Spleen (tissue), 11 donors: Measurements from ENCODE around the gene TACR2. TPM values are rescaled to one million over a fixed set of nuclear protein-coding genes. Genes with fewer than 3 reads are reported as not detected.

Experiments used
- DNase-seq: peaks from one replicate; pipeline ENCODE4 v3.0.0-alpha.2; 2020
- H3K27ac ChIP-seq, 8 donors: fragments of 200-600 bp; sonication (generic) in 7 of 8; 1 replicate in 4 of 8; 2 replicates in 4 of 8; pipeline versions ENCODE4 v1.5.0 to v1.8.0; 2016 to 2021; ENCODE audit warnings: inconsistent platforms in 4 of 8, mild to moderate bottlenecking in 4 of 8, moderate library complexity in 1 of 8
- H3K27me3 ChIP-seq, 7 donors: fragments of 200-600 bp; sonication (generic) in 6 of 7; replicated peaks in 1 of 7; 1 replicate in 4 of 7; 2 replicates in 3 of 7; pipeline versions ENCODE4 v1.5.0 to v1.8.0; 2016 to 2021; ENCODE audit warnings: inconsistent platforms in 3 of 7, mild to moderate bottlenecking in 1 of 7
- H3K36me3 ChIP-seq, 6 donors: fragments of 200-600 bp; sonication (generic) in 5 of 6; 1 replicate in 4 of 6; 2 replicates in 2 of 6; pipeline versions ENCODE4 v1.5.0 to v1.8.0; 2016 to 2021; ENCODE audit warnings: inconsistent platforms in 2 of 6
- H3K4me1 ChIP-seq, 6 donors: fragments of 200-600 bp; sonication (generic) in 5 of 6; 1 replicate in 3 of 6; 2 replicates in 3 of 6; pipeline versions ENCODE4 v1.5.0 to v1.8.0; 2016 to 2021; ENCODE audit warnings: inconsistent platforms in 3 of 6
- H3K4me3 ChIP-seq, 8 donors: fragments of 200-600 bp; sonication (generic) in 7 of 8; 1 replicate in 4 of 8; 2 replicates in 4 of 8; pipeline versions ENCODE4 v1.5.0 to v1.8.0; 2016 to 2021; ENCODE audit warnings: inconsistent platforms in 4 of 8, mild to moderate bottlenecking in 4 of 8, moderate library complexity in 2 of 8
- H3K9me3 ChIP-seq, 8 donors: fragments of 200-600 bp; sonication (generic) in 7 of 8; 1 replicate in 4 of 8; 2 replicates in 4 of 8; pipeline versions ENCODE4 v1.5.0 to v1.8.0; 2016 to 2021; ENCODE audit warnings: inconsistent platforms in 4 of 8
- POLR2A ChIP-seq, 3 donors: fragments of 450-650 bp; IDR thresholded peaks; one replicate each; pipeline ENCODE4 v1.5.1; 2017; ENCODE audit warnings: antibody characterized with exemption in 3 of 3, mild to moderate bottlenecking in 1 of 3
- POLR2AphosphoS5 ChIP-seq, 3 donors: sonication (generic); formaldehyde crosslinking; IDR thresholded peaks; one replicate each; pipeline ENCODE4 v1.5.1; 2017; ENCODE audit warnings: antibody characterized with exemption in 3 of 3
- WGBS, 5 donors: extraction: QIAGEN DNeasy Blood & Tissue Kit in 3 of 5; methylation state at CpG; one replicate each; pipeline versions ENCODE4 v1.1.5 to v1.1.7; 2013 to 2018; 5-methylcytosine and 5-hydroxymethylcytosine counted together
- intact Hi-C: fragments of 100-400 bp; cut with DNase I; formaldehyde crosslinking; loops from one replicate; pipeline ENCODE4 v1.15.0; 2023; ENCODE audit warnings: low total_unique reads
- polyA plus RNA-seq, 3 donors: library from polyadenylated mRNA; stranded (reverse); fragments of 200-250 nt; gene quantifications; one replicate each; pipeline ENCODE4 v1.2.1, GENCODE V29; 2013
- total RNA-seq, 7 donors: library from RNA; depleted of rRNA in 3 of 7; stranded (reverse); fragments of >200 nt in 3 of 7; fragmentation: NEBNext Ultra II Directional in 4 of 7; extraction: Animal tissue kit (Norgen Biotek cat#: 25700) in 4 of 7; gene quantifications; one replicate each; pipeline versions ENCODE4 v1.1.0 to v1.2.1, GENCODE V29; 2016 to 2021
- TF ChIP-seq, protein P1 (sequence below), 11 experiments: fragments of 200-600 bp in 7 of 11; fragments of 450-650 bp in 4 of 11; sonication (generic) in 4 of 11; IDR thresholded peaks in 8 of 11; conservative IDR thresholded peaks in 3 of 11; 1 replicate in 7 of 11; 2 replicates in 4 of 11; pipeline versions ENCODE4 v1.4.0 to v1.8.0; 2016 to 2021; ENCODE audit warnings: antibody characterized with exemption in 11 of 11, inconsistent platforms in 4 of 11, mild to moderate bottlenecking in 1 of 11
- donor health status: healthy with polysubstance abuse.
- donor health status: DM: no; HTN: no; CAD: no; lungs with moderate emphysema.
- donor health status: DM: no; HTN: no; CAD: no.
- donor health status: Bipolar disorder and iron deficiency.
- donor health status: healthy.
- donor health status: DM: no; HTN: no; CAD: no.
- donor health status: DM: yes; HTN: yes; CAD: no.

TACR2 gene
- total and polyA plus RNA-seq, 10 donors = 0.15 to 0.52 (median 0.30) TPM; not detected in 4

DNA sequence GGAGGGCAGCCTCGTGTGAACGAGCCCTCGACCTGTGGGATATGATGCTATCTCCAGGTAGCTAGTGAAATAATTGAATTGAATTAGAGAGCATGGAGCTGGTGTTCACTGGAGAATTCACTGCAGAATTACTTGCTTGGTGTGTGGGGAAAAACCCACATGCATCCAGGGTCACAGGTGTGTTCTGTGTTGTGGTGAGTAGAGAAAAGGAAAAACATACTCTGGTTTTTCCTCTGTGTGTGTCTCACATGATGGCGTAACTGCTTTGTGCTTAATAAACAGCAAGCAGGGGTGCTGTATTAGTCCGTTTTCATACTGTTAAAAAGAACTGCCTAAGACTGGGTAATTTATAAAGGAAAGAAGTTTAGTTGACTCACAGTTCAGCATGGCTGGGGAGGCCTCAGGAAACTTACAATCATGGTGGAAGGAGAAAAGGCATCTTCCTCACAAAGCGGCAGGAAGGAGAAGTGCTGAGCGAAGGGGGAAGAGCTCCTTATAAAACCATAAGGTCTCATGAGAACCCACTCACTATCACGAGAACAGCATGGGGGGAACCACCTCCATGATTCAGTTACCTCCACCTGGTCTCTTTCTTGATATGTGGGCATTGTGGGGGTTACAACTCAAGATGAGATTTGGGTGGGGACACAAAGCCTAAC is 62.6 kb downstream of the TACR2 start:
- DNase-seq = no peak
- 71 to 90% (median 87%) methylated on average over 8 of the region's 8 CpGs for WGBS, 5 donors
- intact Hi-C loops = no loop called here
- Histone ChIP-seq H3K4me1 (peaks cover 6 to 43% (median 21%) of the 10 kb centered on the region in 6 donors), H3K36me3 (peaks cover 0 to 34% (median 0%) of the 10 kb centered on the region in 6 donors), H3K27me3 (no peaks in the 10 kb centered on the region), H3K9me3 (no peaks in the 10 kb centered on the region), H3K27ac (no peak overlapping the region), H3K4me3 (no peak overlapping the region)
- TF ChIP-seq, protein P1, sequence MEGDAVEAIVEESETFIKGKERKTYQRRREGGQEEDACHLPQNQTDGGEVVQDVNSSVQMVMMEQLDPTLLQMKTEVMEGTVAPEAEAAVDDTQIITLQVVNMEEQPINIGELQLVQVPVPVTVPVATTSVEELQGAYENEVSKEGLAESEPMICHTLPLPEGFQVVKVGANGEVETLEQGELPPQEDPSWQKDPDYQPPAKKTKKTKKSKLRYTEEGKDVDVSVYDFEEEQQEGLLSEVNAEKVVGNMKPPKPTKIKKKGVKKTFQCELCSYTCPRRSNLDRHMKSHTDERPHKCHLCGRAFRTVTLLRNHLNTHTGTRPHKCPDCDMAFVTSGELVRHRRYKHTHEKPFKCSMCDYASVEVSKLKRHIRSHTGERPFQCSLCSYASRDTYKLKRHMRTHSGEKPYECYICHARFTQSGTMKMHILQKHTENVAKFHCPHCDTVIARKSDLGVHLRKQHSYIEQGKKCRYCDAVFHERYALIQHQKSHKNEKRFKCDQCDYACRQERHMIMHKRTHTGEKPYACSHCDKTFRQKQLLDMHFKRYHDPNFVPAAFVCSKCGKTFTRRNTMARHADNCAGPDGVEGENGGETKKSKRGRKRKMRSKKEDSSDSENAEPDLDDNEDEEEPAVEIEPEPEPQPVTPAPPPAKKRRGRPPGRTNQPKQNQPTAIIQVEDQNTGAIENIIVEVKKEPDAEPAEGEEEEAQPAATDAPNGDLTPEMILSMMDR (IDR thresholded peaks at IDR 0.05 in 8 of 11, conservative IDR thresholded peaks at IDR 0.05 in 3 of 11) = no peak
- TF ChIP-seq POLR2A (IDR thresholded peaks at IDR 0.05) = no peak
- TF ChIP-seq POLR2AphosphoS5 (IDR thresholded peaks at IDR 0.05) = no peak

Other genes with a start within 250 kb of the TACR2 start
- 10 to 100 TPM; 24.2 to 40.5 (median 31.1) TPM for gene SUPV3L1, start 236.7 kb downstream of the TACR2 start, total RNA-seq
- gene SUPV3L1, start 236.7 kb downstream of the TACR2 start, polyA plus RNA-seq = 10 to 100 TPM; 47.5 to 95.6 (median 62.8) TPM
- gene HKDC1, start 196.6 kb downstream of the TACR2 start, total RNA-seq = 1 to 10 TPM in 2 of 7 donors, under 1 TPM in 4, not detected in 1; 0.43 to 3.0 (median 0.79) TPM
- gene HKDC1, start 196.6 kb downstream of the TACR2 start, polyA plus RNA-seq = 1 to 10 TPM in 1 of 3 donors, under 1 TPM in 2; 0.26 to 1.1 (median 0.46) TPM
- gene HK1, start 138.4 kb downstream of the TACR2 start, total RNA-seq = 100 to 1,000 TPM in 1 of 7 donors, 10 to 100 TPM in 6; 59.3 to 108 (median 81.0) TPM
- gene HK1, start 138.4 kb downstream of the TACR2 start, polyA plus RNA-seq = 10 to 100 TPM; 19.0 to 32.5 (median 19.1) TPM
- gene TSPAN15, start 34.5 kb upstream of the TACR2 start, total RNA-seq = 10 to 100 TPM; 23.8 to 68.4 (median 50.0) TPM
- 10 to 100 TPM; 13.5 to 28.2 (median 14.5) TPM for gene TSPAN15, start 34.5 kb upstream of the TACR2 start, polyA plus RNA-seq
- gene NEUROG3, start 156.5 kb upstream of the TACR2 start, total RNA-seq = not detected
- gene NEUROG3, start 156.5 kb upstream of the TACR2 start, polyA plus RNA-seq = under 1 TPM in 2 of 3 donors, not detected in 1; 0.06 TPM
- gene FAM241B, start 213.3 kb upstream of the TACR2 start, total RNA-seq = 1 to 10 TPM in 6 of 7 donors, under 1 TPM in 1; 0.77 to 2.8 (median 1.8) TPM
- gene FAM241B, start 213.3 kb upstream of the TACR2 start, polyA plus RNA-seq = 1 to 10 TPM; 1.6 to 3.2 (median 1.7) TPM